GM12878 (cell line): ENCODE results near the gene BCAS3. TPM values are rescaled to one million over a fixed set of nuclear protein-coding genes. Genes with fewer than 3 reads are reported as not detected.

Experiments
- ATAC-seq: fragments of 200-7000 bp; cut with Tn5 transposase; 3 replicates; pipeline ENCODE4 v1.9.1; 2020; ENCODE audit warnings: mild to moderate bottlenecking, moderate library complexity
- BruUV-seq: library from RNA; stranded (reverse); fragments of 400-500 nt; replicated peaks from 2 replicates; lab custom pipeline; 2021; lab: Mats Ljungman, UMichigan
- CTCF ChIA-PET: fragments of 300-600 bp; sonication (Branson Sonifier 250); formaldehyde crosslinking; extraction: SDS; loops from one replicate; lab custom pipeline; 2021; ENCODE audit warnings: inconsistent platforms; lab: Yijun Ruan, JAX
- POLR2A ChIA-PET: fragments of 350-600 bp; formaldehyde crosslinking; extraction: SDS; loops from one replicate; lab custom pipeline; 2021; ENCODE audit warnings: inconsistent platforms; lab: Charles Lee
- RAD21 ChIA-PET: fragments of 300-600 bp; sonication (Branson Sonifier 250); formaldehyde crosslinking; loops from one replicate; lab custom pipeline; 2023; ENCODE audit warnings: antibody characterized with exemption; ENCODE audit not compliant: unreplicated experiment; lab: Charles Lee
- SMC1A ChIA-PET: fragments of 300-600 bp; sonication (Branson Sonifier 250); formaldehyde crosslinking; loops from one replicate; lab custom pipeline; 2023; ENCODE audit not compliant: unreplicated experiment, uncharacterized antibody; lab: Charles Lee
- DNase-seq: peaks from one replicate; pipeline ENCODE4 v3.0.0-alpha.2; 2011; ENCODE audit warnings: low read depth, low spot score
- FAIRE-seq: peaks from 3 replicates; lab custom pipeline; 2011; peaks lifted over from hg19 to GRCh38; lab: Jason Lieb, UNC
- H2AFZ ChIP-seq: 2 replicates; pipeline ENCODE4 v1.6.0; 2011; ENCODE audit warnings: low read depth, low read length, control low read depth; ENCODE audit not compliant: control insufficient read depth
- H3K27ac ChIP-seq: 2 replicates; pipeline ENCODE4 v1.5.1; 2011; ENCODE audit warnings: control low read depth; ENCODE audit not compliant: control insufficient read depth, insufficient read depth
- H3K27me3 ChIP-seq, 2 experiments: replicated peaks in 1 of 2; 2 replicates each; pipeline versions ENCODE4 v1.6.0 to v1.6.1; 2011; ENCODE audit warnings: low read length in 1 of 2; ENCODE audit not compliant: control insufficient read depth in 2 of 2, insufficient read depth in 2 of 2
- H3K36me3 ChIP-seq, 2 experiments: 2 replicates each; pipeline ENCODE4 v1.5.1; 2011; ENCODE audit warnings: low read length in 1 of 2; ENCODE audit not compliant: control insufficient read depth in 2 of 2, insufficient read depth in 2 of 2
- H3K4me1 ChIP-seq: 2 replicates; pipeline ENCODE4 v1.6.1; 2011; ENCODE audit warnings: mild to moderate bottlenecking, low read length, moderate library complexity, mixed read lengths; ENCODE audit not compliant: control insufficient read depth, insufficient read depth
- H3K4me2 ChIP-seq: 2 replicates; pipeline ENCODE4 v1.6.0; 2011; ENCODE audit warnings: control low read depth; ENCODE audit not compliant: control insufficient read depth, insufficient read depth
- H3K4me3 ChIP-seq: fragments of 200-600 bp; sonication (generic); 2 replicates; pipeline ENCODE4 v1.5.1; 2016
- H3K79me2 ChIP-seq: 2 replicates; pipeline ENCODE4 v1.6.0; 2011; ENCODE audit warnings: low read length; ENCODE audit not compliant: control insufficient read depth, insufficient read depth
- H3K9ac ChIP-seq: 2 replicates; pipeline ENCODE4 v1.8.0; 2011; ENCODE audit warnings: low read length, control low read depth, mixed read lengths; ENCODE audit not compliant: control insufficient read depth, insufficient read depth
- H3K9me3 ChIP-seq: replicated peaks from 3 replicates; pipeline ENCODE4 v1.5.1; 2011; ENCODE audit warnings: mild to moderate bottlenecking, low read length; ENCODE audit not compliant: control insufficient read depth, insufficient read depth
- H4K20me1 ChIP-seq: 2 replicates; pipeline ENCODE4 v1.6.0; 2011; ENCODE audit not compliant: control insufficient read depth, insufficient read depth
- ASH2L ChIP-seq: fragments of 300-600, 200-600 bp; sonication (generic); IDR thresholded peaks from 2 replicates; pipeline ENCODE4 v1.6.1; 2017; ENCODE audit warnings: low read depth, mild to moderate bottlenecking, borderline replicate concordance
- BHLHE40 ChIP-seq, 2 experiments: fragments of 450-650 bp in 1 of 2; IDR thresholded peaks; 2 replicates each; pipeline ENCODE4 v1.6.1; 2011 to 2017; ENCODE audit warnings: low read depth in 2 of 2, borderline replicate concordance in 1 of 2, improper control_type of control experiment in 1 of 2, low read length in 1 of 2, mild to moderate bottlenecking in 1 of 2
- CREB1 ChIP-seq: IDR thresholded peaks from 2 replicates; pipeline ENCODE4 v1.6.1; 2012; ENCODE audit warnings: low read depth, mild to moderate bottlenecking, inconsistent platforms
- IKZF2 ChIP-seq, 2 experiments: fragments of 450-650 bp; IDR thresholded peaks; 2 replicates each; pipeline ENCODE4 v1.6.1; 2017; ENCODE audit warnings: mild to moderate bottlenecking in 2 of 2, moderate library complexity in 2 of 2
- MEF2B ChIP-seq: fragments of 450-650 bp; IDR thresholded peaks from 2 replicates; pipeline ENCODE4 v1.6.1; 2018; ENCODE audit warnings: mild to moderate bottlenecking, moderate library complexity; ENCODE audit not compliant: partially characterized antibody, poor library complexity, severe bottlenecking
- MTA2 ChIP-seq: fragments of 450-650 bp; IDR thresholded peaks from 2 replicates; pipeline ENCODE4 v1.6.1; 2016; ENCODE audit warnings: low read depth, mild to moderate bottlenecking, moderate library complexity
- NR2C1 ChIP-seq: fragments of 450-650 bp; IDR thresholded peaks from 2 replicates; pipeline ENCODE4 v1.6.1; 2017; ENCODE audit warnings: antibody characterized with exemption, mild to moderate bottlenecking, moderate library complexity
- SUPT20H ChIP-seq: IDR thresholded peaks from 2 replicates; pipeline ENCODE4 v1.6.1; 2011; ENCODE audit warnings: low read depth, mild to moderate bottlenecking, low read length, moderate library complexity, borderline replicate concordance; ENCODE audit not compliant: control insufficient read depth
- USF2 ChIP-seq: IDR thresholded peaks from 2 replicates; pipeline ENCODE4 v1.6.1; 2011; ENCODE audit warnings: low read depth, low read length, improper control_type of control experiment, borderline replicate concordance
- WRNIP1 ChIP-seq: IDR thresholded peaks from 2 replicates; pipeline ENCODE4 v1.6.1; 2011; ENCODE audit warnings: low read depth, low read length, improper control_type of control experiment, borderline replicate concordance
- WGBS: methylation state at CpG from one replicate; pipeline ENCODE4 v1.1.6; 2016; ENCODE audit warnings: low lambda C conversion rate; ENCODE audit not compliant: insufficient replicate concordance, insufficient coverage; ENCODE audit errors: missing lambda C conversion rate; 5-methylcytosine and 5-hydroxymethylcytosine counted together
- in situ Hi-C: fragments of 300-500 bp; cut with MboI; formaldehyde crosslinking; loops from 9 replicates; pipeline ENCODE4 v1.14.3; 2018; ENCODE audit warnings: mixed read lengths
- intact Hi-C: fragments of 100-400 bp; cut with micrococcal nuclease; formaldehyde crosslinking; loops from one replicate; pipeline ENCODE4 v1.14.2; 2022; ENCODE audit not compliant: unreplicated experiment
- polyA plus RNA-seq, 11 experiments: library from polyadenylated mRNA; depleted of rRNA in 4 of 11; unstranded in 6 of 11; stranded (reverse) in 5 of 11; fragments of >200 nt; fragmentation: Nextera tagmentation in 4 of 11; fragmentation: Illumina TruSeq in 1 of 11; extraction: Ambion mirVana in 4 of 11; extraction: Trizol in 1 of 11; gene quantifications; 1 replicate in 1 of 11; 2 replicates in 10 of 11; pipeline versions ENCODE4 v1.2.1 to v1.2.3, GENCODE V29; 2011 to 2016; ENCODE audit warnings: inconsistent platforms in 2 of 11, missing spikeins in 2 of 11, low read depth in 1 of 11
- total RNA-seq, 4 experiments: library from RNA; depleted of rRNA in 3 of 4; stranded (reverse); fragments of >200 nt in 3 of 4; fragmentation: Illumina TruSeq in 1 of 4; extraction: Trizol in 1 of 4; gene quantifications; 2 replicates each; pipeline versions ENCODE4 v1.2.1 to v1.2.3, GENCODE V29; 2013 to 2021
- TF ChIP-seq, protein P1 (sequence below): fragments of 450-650 bp; IDR thresholded peaks from 2 replicates; pipeline ENCODE4 v1.6.1; 2017; ENCODE audit warnings: mild to moderate bottlenecking, moderate library complexity
- TF ChIP-seq, protein P2 (sequence below): IDR thresholded peaks from 2 replicates; pipeline ENCODE4 v1.6.1; 2011; ENCODE audit warnings: borderline replicate concordance, low read depth, mild to moderate bottlenecking, moderate library complexity, low read length; ENCODE audit not compliant: insufficient read depth, poor library complexity, severe bottlenecking

Gene BCAS3
- total and polyA plus RNA-seq, 10 of the 15 experiments (the other 5 are each of a cell fraction or from before 2014, with no cell fraction given): 2.1 to 11.0 (median 6.6) TPM

DNA sequence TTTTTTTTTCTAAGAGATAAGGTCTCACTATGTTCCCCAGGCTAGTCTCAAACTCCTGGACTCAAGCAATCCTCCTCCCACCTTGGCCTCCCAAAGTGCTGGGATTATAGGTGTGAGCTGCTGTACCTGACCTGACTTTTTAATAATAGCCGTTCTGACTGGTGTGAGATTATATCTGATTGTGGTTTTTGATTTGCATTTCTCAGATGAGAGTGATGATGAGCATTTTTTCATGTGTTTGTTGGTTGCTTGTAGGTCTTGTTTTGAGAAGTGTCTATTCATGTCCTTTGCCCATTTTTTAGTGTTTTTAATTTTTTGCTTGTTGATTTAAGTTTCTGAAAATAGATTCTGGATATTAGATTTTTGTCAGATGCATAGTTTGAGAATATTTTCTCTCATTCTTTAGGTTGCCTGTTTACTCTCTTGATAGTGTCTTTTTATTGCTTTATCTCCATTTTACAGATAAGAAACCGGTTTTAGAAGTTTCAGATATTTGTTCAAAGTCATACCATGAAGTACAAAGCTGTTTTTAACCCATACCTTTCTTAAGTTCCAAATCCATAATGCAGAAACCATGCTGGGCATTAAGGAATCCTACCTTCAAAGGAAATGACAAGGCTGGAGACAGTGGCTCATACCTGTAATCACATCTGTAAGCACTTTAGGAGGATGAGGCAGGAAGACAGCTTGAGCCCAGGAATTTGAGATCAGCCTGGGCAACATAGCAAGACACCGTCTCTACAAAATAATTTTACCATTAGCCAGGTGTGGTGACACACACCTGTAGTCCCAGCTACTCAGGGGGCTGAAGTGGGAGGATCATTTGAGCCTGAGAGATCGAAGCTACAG, 553.5 kb downstream of the BCAS3 start (continued):
- no peak for TF ChIP-seq ASH2L
- TF ChIP-seq, protein P1, sequence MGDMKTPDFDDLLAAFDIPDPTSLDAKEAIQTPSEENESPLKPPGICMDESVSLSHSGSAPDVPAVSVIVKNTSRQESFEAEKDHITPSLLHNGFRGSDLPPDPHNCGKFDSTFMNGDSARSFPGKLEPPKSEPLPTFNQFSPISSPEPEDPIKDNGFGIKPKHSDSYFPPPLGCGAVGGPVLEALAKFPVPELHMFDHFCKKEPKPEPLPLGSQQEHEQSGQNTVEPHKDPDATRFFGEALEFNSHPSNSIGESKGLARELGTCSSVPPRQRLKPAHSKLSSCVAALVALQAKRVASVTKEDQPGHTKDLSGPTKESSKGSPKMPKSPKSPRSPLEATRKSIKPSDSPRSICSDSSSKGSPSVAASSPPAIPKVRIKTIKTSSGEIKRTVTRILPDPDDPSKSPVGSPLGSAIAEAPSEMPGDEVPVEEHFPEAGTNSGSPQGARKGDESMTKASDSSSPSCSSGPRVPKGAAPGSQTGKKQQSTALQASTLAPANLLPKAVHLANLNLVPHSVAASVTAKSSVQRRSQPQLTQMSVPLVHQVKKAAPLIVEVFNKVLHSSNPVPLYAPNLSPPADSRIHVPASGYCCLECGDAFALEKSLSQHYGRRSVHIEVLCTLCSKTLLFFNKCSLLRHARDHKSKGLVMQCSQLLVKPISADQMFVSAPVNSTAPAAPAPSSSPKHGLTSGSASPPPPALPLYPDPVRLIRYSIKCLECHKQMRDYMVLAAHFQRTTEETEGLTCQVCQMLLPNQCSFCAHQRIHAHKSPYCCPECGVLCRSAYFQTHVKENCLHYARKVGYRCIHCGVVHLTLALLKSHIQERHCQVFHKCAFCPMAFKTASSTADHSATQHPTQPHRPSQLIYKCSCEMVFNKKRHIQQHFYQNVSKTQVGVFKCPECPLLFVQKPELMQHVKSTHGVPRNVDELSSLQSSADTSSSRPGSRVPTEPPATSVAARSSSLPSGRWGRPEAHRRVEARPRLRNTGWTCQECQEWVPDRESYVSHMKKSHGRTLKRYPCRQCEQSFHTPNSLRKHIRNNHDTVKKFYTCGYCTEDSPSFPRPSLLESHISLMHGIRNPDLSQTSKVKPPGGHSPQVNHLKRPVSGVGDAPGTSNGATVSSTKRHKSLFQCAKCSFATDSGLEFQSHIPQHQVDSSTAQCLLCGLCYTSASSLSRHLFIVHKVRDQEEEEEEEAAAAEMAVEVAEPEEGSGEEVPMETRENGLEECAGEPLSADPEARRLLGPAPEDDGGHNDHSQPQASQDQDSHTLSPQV: no peak
- TF ChIP-seq CREB1: no peak
- TF ChIP-seq USF2: no peak
- TF ChIP-seq, all 136 proteins: peak for 3

- Histone ChIP-seq H3K9ac (no peak overlapping the region), H3K4me1 (no peaks in the 10 kb centered on the region), H3K9me3 (no peaks in the 10 kb centered on the region; the same call in 2 of the 3 replicates), H3K79me2 (no peaks in the 10 kb centered on the region), H3K4me2 (no peak overlapping the region), H4K20me1 (no peaks in the 10 kb centered on the region), H3K4me3 (no peak overlapping the region), H3K27ac (no peak overlapping the region), H2AFZ (no peak overlapping the region), H3K36me3 (no peaks in the 10 kb centered on the region), H3K27me3 (no peaks in the 10 kb centered on the region)
- BruUV-seq: no TSS peak
- ChIA-PET RAD21 (interaction anchor here (1.1 kb wide), 1 partner anchor 185 kb away, joined by 3 read pairs; no protein-coding TSS in a partner anchor), POLR2A (no interaction called here), CTCF (interaction anchor here (0.9 kb wide), 1 partner anchor 9 kb away, joined by 3 read pairs; no protein-coding TSS in a partner anchor), SMC1A (interaction anchor here (0.9 kb wide), 1 partner anchor 11 kb away, joined by 3 read pairs; no protein-coding TSS in a partner anchor)
- in situ Hi-C loops (no loop called here), intact Hi-C loops (loop anchor here (10.0 kb wide), 1 partner anchor 228 kb away; no protein-coding TSS in a partner anchor)
- no peak for DNase-seq
- FAIRE-seq: no peak
- WGBS: 75% methylated on average over 3 of the region's 3 CpGs
- ATAC-seq: no peak
- TF ChIP-seq BHLHE40 (IDR thresholded peaks at IDR 0.05; ENCODE audit: borderline replicate concordance in 1 of 2, low read depth in 2 of 2, low read length in 1 of 2): no peak
- TF ChIP-seq SUPT20H: no peak
- TF ChIP-seq NR2C1: no peak
- TF ChIP-seq MTA2: no peak
- no peak for TF ChIP-seq IKZF2 (IDR thresholded peaks at IDR 0.05)
- no peak for TF ChIP-seq WRNIP1
- TF ChIP-seq, protein P2, sequence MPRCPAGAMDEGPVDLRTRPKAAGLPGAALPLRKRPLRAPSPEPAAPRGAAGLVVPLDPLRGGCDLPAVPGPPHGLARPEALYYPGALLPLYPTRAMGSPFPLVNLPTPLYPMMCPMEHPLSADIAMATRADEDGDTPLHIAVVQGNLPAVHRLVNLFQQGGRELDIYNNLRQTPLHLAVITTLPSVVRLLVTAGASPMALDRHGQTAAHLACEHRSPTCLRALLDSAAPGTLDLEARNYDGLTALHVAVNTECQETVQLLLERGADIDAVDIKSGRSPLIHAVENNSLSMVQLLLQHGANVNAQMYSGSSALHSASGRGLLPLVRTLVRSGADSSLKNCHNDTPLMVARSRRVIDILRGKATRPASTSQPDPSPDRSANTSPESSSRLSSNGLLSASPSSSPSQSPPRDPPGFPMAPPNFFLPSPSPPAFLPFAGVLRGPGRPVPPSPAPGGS: no peak
- peak; percentile 43 for TF ChIP-seq MEF2B
Observed at GRCh38 chr17:61232871-61233270, 555.2 kb downstream of the BCAS3 start.
